HG02943 (cell line): ENCODE data around the gene TNFRSF13B.
"Not testable (repeated sequence)": the region's sequence is repeated elsewhere in the genome, so short reads cannot be mapped to it uniquely, and the experiment has no call there.

Experiments
- ATAC-seq: cut with Tn5 transposase; IDR thresholded peaks from one replicate; pipeline ENCODE4 v1.9.1; 2021; ENCODE audit warnings: mild to moderate bottlenecking, low read depth, moderate library complexity; ENCODE audit not compliant: unreplicated experiment

Gene TNFRSF13B

DNA sequence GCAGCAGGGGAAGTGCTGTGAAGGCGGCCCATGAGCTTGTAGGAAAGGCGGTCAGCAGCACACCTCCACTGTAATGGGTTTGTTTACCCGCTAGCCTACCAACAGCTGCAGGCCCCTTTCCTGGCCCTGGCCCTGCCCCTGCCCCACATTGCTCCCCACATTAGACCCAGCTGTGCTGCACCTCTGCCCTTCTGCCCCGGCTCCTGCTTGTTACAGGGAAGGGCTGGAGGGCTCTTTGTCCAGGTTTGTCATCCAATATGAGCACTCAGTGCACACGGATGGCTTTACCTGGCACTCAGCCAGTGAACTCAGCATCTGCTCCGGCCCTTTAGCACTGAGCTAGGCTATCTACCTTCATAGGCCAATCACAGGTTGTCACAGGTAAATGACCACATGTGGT is 36.0 kb upstream of the TNFRSF13B start:
- ATAC-seq: not testable (repeated sequence)

DNA sequence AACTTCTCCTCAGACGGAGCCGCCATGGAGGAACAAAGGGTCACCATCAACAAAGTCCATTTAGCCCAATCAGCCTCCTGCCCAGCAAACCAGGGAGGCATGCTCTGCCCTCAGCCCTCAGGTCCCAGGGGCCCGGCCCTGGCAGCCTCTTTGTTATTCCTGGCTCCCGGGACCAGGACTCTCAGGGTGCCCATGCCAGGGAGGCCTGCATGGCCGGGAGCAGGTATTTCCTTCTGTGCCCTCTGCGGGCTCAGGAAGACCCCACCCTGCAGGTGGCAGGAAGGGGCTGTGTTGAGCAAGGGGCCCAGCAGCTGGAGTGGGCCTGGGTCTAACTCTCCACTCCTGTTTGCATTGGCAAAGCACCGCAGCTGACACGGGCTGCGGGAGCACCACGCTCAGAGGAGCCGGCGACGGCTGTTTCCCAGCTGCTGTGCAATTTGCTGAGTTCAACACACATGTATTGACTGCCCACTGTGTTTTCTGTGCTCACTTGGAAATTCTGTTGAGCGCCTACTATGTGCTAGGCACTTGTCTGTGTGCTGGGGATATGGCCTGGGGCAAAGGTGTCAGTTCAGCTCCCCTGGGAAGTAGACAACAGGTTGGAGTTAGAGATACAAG is 33.2 kb upstream of the TNFRSF13B start:
- ATAC-seq: not testable (repeated sequence)

DNA sequence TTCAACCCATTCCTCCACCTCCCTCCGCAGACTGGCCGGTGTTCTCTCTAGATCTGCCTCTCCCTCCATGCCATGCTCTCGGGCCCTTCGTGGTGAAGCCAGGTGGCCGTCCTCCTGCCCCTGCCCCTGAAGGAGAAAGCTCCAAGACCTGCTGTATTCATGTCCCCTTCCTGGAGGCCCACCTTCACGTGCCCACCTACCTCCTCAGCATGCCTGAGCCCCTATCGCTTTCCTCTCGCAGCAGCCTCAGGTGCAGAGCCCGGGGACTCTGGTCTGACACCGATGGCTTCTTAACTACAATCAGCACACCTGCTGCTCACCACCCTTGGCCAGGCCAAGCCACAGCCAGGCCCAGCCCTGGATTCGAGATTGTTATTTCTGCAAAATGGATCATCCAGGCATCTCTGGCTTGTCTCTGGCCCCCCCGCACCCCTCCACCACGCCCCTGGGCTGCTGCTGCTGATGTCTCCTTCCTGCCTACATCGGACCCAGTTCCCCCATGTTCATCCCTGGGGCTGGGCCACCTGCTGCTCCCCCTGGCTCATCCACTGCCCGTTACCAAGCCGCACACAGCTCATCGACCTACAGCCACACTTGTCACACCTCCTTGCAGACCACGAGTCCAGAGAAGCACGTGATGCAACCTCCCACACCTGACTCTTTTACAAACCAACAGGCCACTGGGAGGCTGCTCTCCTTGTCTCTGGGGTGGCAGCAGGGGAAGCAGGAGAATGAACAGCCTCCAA is 32.5 kb upstream of the TNFRSF13B start:
- ATAC-seq: no peak

DNA sequence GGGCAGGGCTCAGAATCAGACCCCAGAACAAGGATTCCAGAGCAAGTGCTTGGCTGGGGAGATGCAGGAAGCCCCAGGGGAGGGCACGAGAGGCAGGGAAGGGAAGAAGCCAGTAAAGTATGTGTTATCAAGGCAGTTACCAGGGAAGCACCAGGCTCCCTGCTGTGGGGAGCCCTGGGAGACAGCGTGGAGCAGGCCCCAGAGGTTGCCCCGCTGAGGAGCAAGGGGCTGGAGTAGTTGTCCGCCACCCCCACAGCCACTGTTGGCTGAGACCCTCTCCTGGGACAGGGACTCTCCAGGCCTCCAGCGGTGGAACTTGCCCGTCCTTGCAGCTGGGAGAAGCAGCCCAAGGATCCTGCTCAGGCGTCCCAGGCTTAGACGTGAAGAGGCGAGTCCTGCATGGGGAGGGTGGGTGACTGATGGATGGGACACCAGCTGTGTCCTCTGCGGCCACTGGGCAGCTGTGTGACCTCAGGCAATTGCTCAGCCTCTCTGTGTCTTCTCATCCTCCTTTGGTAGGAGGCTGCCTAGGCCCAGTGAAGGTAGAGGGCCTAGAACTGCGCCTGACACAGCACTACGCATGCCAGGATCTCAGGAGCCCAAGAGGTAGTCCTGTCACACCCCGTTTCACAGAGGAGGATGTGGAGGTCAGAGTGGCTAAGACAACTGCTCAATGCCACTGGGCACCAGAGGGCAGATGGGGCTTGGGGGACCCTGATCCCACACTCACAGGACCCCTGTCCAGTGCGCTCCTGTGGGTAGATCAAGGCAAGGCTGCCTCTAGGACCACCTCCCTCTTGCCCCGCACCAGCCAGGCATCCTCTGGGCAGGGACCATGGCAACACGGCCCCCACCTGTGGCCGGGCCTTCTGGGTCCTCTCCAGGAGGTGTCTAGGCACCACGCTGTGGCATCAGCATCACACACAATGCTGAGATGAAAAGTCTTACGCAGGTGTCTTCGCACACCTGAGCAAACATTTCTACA is 31.1 kb upstream of the TNFRSF13B start:
- not testable (repeated sequence) for ATAC-seq

DNA sequence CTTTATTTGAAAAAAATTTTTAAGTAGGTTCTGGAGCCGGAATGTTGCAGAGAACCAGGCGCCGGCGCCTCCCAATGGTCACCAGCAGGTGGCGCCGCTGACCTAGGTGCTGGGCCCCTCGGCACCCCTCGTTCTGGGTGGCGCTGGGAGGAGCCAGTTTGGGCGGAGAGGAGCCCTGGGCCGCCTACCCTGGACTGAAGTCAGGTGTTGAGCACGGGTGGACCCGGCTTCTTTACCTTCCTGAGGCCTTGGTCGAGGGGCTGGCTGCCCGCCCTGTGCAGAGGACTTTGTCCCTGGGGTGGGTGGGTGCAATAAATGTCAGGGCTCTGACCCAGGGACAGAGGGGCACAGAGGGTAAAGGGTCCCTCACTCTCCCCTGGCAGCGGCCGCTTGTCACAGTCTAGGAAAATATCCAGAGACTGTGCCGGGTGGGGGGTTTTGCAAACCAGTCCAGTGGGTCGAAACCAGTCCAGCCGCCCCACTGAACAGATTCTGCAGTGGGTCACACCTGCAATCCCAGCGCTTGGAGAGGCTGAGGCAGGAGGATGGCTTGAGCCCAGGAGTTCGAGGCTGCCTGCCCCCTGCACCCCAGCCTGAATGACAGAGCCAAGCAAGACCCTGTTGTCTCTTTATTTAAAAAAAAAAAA is 30.1 kb upstream of the TNFRSF13B start:
- ATAC-seq: no peak

DNA sequence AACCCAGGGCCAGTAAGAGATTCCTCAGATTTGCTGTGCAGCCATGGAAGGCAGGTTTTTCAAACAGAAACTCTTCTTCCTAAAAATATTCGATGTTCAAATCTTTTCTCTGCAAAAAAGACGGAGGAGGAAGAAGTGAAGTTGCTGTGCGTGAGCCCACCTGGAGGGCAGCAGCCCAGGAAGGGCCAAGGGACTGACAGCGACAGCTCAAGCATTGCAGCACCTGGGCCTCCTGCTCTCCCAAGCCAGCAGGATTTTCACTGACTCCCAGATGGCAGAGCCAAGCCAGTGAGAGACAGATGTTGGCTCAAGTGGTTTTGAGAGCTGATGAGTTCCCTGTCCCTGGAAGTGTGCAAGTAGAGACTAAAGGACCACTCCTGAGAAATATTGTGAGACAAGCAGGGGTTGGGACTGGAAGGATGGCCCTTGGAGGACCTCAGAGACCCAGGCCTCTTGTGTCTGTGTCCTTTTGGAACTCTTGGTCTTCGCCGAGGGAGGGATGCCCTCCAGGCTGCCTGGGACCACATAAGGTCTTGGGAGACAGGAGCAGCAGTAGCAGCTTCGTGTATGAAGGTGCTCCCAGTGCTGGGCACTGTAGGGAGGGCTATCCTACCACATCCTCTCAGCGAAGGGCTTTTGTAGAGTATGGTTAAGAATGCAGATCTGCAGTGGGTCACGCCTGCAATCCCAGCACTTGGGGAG is 29.3 kb upstream of the TNFRSF13B start:
- no peak for ATAC-seq

DNA sequence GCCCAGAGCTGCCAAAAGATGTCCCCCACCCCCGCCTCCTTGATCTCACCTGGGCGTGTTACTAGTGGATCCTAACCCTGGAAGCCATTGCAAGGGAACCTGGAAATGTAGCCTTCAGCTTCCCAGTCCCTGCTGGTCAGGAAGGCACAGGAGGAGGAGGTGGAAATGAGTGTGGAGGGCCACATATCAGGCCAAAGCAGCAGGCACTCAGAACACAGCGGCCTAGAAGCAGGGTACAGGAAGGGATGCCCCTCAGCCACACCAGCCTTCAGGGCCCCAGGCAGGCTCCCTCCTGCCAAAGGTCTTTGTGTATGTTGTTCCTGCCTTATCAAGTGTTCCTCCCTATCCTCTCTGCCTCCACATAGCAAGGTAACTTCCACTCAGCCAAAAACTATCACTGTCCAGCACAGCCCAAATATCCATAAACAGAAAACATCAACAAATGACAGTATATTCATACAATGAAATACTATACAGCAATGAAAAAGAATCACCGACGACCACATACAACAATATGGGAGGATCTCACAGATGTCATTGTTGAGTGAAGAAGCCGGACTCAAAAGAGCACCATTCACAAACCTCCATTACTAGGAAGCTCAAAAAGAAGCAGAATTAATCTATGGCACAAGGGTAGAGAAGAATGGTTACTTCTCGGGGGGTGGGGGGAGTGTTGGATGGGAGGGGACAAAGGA is 28.2 kb upstream of the TNFRSF13B start:
- ATAC-seq: no peak

DNA sequence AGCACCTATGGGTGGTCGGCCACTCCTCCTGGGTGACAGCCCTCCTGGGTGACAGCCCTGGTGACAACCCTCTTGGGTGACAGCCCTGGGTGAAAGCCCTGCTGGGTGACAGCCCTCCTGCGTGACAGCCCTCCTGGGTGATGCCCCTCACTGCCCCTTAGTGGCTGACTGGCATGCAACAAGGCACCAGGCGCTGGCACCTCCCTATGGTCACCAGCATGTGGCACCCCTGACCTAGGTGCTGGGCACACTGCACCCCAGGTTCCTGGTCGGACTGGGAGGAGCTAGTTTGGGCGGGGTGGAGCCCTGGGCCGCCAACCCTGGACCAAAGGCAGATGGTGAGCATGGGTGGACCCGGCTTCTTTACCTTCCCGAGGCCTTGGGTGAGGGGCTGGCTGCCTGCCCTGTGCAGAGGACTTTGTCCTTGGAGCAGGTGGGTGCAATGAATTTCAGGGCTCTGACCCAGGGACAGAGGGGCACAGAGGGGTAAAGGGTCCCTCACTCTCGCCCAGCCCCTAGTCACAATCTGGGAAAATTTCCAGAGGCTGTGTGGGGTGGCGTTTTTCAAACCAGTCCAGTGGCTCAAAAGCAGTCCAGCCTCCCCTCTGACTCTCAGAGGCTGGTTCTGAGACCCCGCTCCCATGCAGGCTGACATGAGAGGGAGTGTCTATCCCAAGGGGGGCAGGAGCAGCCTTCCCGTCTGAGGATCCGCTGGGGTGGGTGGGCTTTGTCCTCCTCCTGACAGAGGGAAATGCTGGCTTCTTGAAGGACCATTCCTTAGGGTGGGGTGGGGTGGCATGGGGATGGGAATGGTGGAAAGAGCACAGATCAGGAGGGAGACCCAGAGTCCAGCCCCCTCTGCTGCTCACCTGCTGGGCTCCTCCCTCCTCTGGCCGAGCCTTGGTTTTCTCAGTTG is 25.9 kb upstream of the TNFRSF13B start:
- no peak for ATAC-seq

DNA sequence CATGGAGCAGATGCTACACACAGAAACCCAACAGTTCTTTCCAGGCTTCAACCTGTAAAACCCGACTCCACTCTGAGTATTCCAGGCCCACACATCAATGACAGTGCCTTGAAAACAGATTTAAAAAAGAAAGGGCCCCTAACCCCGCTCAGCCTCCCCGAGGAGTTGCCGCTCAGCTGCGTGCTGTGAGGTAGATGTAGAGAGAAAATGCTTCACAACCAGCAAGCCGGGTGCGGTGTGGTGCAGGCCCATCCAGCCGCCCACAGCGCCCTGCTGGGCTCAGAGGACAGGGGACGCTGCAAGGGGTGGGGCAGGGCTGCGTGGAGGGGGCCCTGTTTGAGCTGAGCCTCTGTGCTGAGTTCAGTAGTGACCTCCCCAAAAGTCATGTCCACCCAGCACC is 24.8 kb upstream of the TNFRSF13B start:
- ATAC-seq: not testable (repeated sequence)

DNA sequence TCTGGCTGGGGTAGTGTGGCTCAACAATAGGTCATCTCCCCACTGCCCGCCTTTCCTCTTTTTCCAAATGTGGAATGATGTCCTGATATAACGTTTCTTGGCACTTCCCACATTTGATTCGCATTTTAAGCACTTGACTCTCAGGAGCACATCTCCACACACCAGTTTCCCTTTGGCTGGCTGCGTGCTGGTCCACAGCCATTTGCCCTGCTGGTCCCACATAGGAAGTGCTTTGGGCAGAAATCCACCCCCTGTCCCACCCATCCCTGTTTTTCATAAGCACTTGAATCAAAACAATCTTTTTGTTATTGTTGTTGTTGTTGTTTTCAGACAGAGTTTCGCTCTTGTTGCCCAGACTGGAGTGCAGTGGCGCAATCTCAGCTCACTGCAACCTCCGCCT is 24.0 kb upstream of the TNFRSF13B start:
- ATAC-seq: no peak

DNA sequence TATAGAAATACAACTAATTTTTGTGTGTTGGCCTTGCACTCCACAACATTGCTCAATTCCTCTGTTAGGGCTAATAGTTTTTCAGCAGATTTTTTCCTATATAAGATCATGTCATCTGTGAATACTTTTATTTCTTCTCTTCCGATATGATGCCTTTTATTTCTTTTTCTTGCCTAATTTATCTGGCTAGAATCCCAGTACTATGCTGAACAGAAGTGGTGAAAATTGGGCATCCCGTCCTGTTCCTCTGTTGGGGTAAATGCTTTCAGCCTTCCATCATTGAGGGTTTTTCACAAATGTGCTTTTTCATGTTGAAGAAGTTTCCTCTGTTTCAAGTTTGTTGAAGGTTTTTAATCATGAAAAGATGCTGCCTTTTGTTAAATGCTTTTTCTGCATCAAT is 22.7 kb upstream of the TNFRSF13B start:
- no peak for ATAC-seq

DNA sequence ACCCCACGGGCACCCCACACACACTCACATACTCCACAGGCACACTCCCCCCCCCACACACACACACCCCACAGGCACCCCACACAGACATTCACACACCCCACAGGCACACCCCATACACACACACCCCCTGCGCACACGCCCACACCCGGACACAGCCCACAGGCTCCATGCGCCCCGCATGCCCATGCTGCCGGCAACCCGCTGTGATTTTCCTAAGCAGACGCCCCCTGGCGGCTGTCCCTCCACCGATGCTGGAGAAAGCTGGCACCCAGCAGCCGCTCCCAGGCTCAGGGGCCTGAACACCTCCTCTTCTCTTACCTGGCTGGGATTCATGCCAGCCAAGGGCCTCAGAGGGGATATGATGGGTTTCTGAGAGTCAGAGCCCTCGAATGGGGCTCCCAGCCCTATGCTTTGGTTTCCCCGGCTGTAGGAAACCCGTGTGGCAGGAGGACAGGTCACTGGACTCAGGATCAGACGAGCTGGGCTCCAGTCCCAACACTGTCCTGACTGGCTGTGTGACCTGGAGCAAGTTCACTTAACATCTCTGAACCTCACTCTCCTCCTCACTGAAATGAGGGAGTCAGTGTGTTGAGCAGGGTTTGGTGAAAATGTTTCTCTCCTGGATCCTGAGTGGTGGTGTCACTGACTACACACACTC is 19.6 kb upstream of the TNFRSF13B start:
- no peak for ATAC-seq

DNA sequence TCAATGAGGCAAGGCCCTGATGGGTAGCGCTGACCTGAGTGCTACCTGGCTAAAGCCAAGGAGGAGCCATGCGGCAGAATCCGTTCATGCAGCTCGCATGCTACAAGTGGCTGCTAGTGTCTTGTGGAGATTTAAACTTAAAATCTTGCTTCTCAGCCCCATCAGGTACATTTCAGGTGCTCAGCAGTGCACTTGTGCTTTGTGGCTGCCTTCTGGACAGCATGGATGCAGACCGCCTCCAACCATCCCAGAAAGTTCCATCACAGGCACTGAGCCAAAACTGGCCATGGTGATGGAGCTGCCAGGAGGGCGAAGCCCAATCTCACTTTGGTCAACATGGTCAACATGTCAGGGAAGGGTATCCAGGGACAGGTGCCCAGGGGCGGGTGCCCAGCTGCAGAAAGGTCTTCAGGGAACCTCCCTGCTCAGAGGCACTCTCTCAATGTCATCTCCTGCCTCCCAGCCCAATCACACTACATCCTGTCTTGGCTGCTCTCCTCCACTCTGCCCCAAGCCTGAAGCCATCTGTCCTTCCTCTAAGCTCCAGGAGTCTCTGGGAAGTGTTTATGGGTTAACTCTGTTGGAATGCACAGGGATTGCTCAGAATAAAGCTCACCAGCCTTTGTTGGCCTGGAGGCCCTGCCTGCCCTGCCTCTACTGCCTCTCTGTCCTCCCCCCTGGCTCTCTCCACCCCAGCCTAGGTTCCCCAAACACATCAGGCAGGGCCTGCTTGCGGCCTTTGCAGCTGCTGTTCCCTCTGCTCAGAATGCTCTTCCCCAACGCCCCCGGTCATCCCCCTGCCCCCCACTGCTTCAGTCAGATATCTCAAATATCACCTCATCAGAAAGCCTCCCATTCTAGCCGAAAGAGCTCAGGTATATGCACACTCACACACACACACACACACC is 18.3 kb upstream of the TNFRSF13B start:
- no peak for ATAC-seq

DNA sequence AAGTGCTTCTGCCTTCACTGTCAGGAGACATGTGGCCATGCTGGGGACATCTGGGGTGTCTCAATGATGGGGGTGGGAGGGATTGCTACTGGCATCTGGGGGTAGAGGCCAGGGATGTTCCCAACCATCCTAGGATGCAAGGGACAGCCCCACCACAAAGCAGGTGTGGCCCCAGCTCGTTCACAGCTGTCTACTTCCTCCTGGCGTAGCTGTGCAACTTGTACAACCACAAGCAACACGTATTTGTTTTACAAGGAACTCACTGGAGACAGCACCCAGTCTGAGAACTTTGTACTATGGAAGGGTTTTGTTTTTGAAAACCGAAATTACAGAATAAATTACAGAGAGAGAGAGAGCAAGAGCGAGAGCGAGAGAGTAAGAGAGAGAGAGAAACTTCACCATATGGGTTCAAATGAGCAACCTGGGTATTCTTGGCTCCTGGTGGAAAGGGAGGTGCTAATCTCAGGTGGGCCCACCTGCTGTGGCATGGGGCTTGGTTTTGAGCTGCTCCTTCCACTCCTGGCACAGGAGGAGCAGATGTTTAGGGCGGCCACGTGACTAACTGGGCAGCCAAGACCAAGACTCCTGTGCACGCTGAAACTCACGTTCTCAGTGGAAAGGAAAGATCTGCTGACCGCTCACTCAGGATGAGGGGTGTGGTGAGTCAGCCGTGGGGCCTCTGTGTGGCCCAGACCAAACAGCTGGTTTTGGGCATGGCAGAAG is 17.5 kb upstream of the TNFRSF13B start:
- ATAC-seq: peak; percentile 36

DNA sequence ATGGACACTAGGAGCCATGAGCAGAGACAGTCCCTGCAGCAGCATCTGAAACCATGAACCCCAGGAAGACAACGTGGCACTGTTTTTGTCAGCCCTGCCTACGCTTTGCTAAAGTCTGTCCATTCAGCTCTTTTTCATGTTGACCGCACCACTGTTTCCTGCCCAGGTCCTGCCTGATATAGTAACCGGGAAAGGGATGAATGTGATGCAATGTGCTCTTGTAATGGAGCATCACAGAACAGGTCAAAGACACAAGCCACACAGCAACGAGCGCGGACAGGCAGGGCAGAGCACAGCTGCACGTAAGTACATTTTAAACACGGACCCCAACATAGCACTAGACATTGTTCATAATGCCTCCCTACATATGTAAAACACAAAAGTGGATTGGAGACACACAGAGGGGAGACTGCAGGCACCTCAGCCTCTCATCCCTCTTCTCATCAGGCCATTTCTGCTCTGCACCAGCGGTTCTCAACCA is 16.9 kb upstream of the TNFRSF13B start:
- peak; percentile 6 for ATAC-seq
